HEK293 (cell line): Measurements from ENCODE around the gene PAQR8.

ENCODE experiments used
- CTCF ChIA-PET: fragments of 350-600 bp; formaldehyde crosslinking; extraction: SDS; loops from one replicate; lab custom pipeline; 2021; ENCODE audit warnings: antibody characterized with exemption; lab: Yijun Ruan, JAX
- POLR2A ChIA-PET: fragments of 300-600 bp; formaldehyde crosslinking; extraction: SDS; loops from one replicate; lab custom pipeline; 2020; ENCODE audit warnings: antibody characterized with exemption, inconsistent platforms; lab: Yijun Ruan, JAX
- H3K27ac ChIP-seq: fragments of 200-500 bp; sonication (Bioruptor generic); 2 replicates; pipeline ENCODE4 v1.5.1; 2014; ENCODE audit warnings: low read depth, low read length, control low read depth, inconsistent platforms; ENCODE audit errors: extremely low read depth
- H3K36me3 ChIP-seq, 2 experiments: fragments of 200-500 bp in 1 of 2; sonication (Bioruptor generic) in 1 of 2; 1 replicate in 1 of 2; 2 replicates in 1 of 2; pipeline ENCODE4 v1.5.1; 2014 to 2017; ENCODE audit warnings: inconsistent platforms in 2 of 2, low read length in 2 of 2; ENCODE audit not compliant: control insufficient read depth in 2 of 2, insufficient read depth in 1 of 2
- H3K4me1 ChIP-seq: fragments of 200-500 bp; sonication (Bioruptor generic); 2 replicates; pipeline ENCODE4 v1.5.1; 2014; ENCODE audit warnings: mild to moderate bottlenecking, low read length, inconsistent platforms; ENCODE audit not compliant: control insufficient read depth, insufficient read depth
- H3K4me3 ChIP-seq: 2 replicates; pipeline ENCODE4 v1.5.1; 2011; ENCODE audit warnings: low read depth, mild to moderate bottlenecking, control low read depth, low read length, moderate library complexity
- H3K9me3 ChIP-seq: fragments of 200-500 bp; sonication (Bioruptor generic); 2 replicates; pipeline ENCODE4 v1.5.1; 2014; ENCODE audit warnings: low read depth, low read length, inconsistent platforms; ENCODE audit not compliant: control insufficient read depth, insufficient read depth
- IKZF3 ChIP-seq: fragments of 450-650 bp; IDR thresholded peaks from 2 replicates; pipeline ENCODE4 v1.5.0; 2018; ENCODE audit warnings: missing biosample characterization, mild to moderate bottlenecking, missing genetic modification characterization, moderate library complexity
- MEIS1 ChIP-seq: sonication (generic); formaldehyde crosslinking; IDR thresholded peaks from 2 replicates; pipeline ENCODE4 v1.8.1; 2022; ENCODE audit warnings: missing genetic modification reagents, mild to moderate bottlenecking, borderline replicate concordance
- REST ChIP-seq: fragments of 450-650 bp; formaldehyde crosslinking; IDR thresholded peaks from 2 replicates; pipeline ENCODE4 v1.5.1; 2016; ENCODE audit warnings: missing biosample characterization, missing genetic modification characterization
- SCRT2 ChIP-seq: fragments of 450-650 bp; formaldehyde crosslinking; IDR thresholded peaks from 2 replicates; pipeline ENCODE4 v1.5.1; 2016; ENCODE audit warnings: missing biosample characterization, missing genetic modification characterization
- WT1 ChIP-seq: fragments of 450-650 bp; formaldehyde crosslinking; IDR thresholded peaks from 2 replicates; pipeline ENCODE4 v1.5.1; 2016; ENCODE audit warnings: missing biosample characterization, missing genetic modification characterization
- ZBTB21 ChIP-seq: fragments of 450-650 bp; formaldehyde crosslinking; IDR thresholded peaks from 2 replicates; pipeline ENCODE4 v1.5.1; 2017; ENCODE audit warnings: missing biosample characterization, missing genetic modification characterization
- ZFHX2 ChIP-seq: fragments of 450-650 bp; formaldehyde crosslinking; conservative IDR thresholded peaks from 2 replicates; pipeline ENCODE4 v1.5.1; 2016; ENCODE audit warnings: missing biosample characterization, missing genetic modification characterization
- ZFP69B ChIP-seq: fragments of 450-650 bp; formaldehyde crosslinking; IDR thresholded peaks from 2 replicates; pipeline ENCODE4 v1.5.1; 2016; ENCODE audit warnings: missing biosample characterization, missing genetic modification characterization
- ZNF10 ChIP-seq: fragments of 450-650 bp; formaldehyde crosslinking; IDR thresholded peaks from 2 replicates; pipeline ENCODE4 v1.5.1; 2017; ENCODE audit warnings: missing biosample characterization, missing genetic modification characterization
- ZNF23 ChIP-seq: fragments of 450-650 bp; formaldehyde crosslinking; IDR thresholded peaks from 2 replicates; pipeline ENCODE4 v1.5.1; 2016; ENCODE audit warnings: missing biosample characterization, missing genetic modification characterization, borderline replicate concordance
- ZNF335 ChIP-seq: fragments of 450-650 bp; formaldehyde crosslinking; conservative IDR thresholded peaks from 2 replicates; pipeline ENCODE4 v1.5.1; 2016; ENCODE audit warnings: missing biosample characterization, missing genetic modification characterization
- ZNF394 ChIP-seq: fragments of 450-650 bp; formaldehyde crosslinking; IDR thresholded peaks from 2 replicates; pipeline ENCODE4 v1.5.1; 2016; ENCODE audit warnings: missing biosample characterization, missing genetic modification characterization, mild to moderate bottlenecking, moderate library complexity, borderline replicate concordance
- ZNF404 ChIP-seq: fragments of 450-650 bp; formaldehyde crosslinking; IDR thresholded peaks from 2 replicates; pipeline ENCODE4 v1.5.1; 2017; ENCODE audit warnings: missing biosample characterization, missing genetic modification characterization
- ZNF513 ChIP-seq: fragments of 450-650 bp; IDR thresholded peaks from 2 replicates; pipeline ENCODE4 v1.5.1; 2018; ENCODE audit warnings: missing biosample characterization, missing genetic modification characterization
- ZNF514 ChIP-seq: fragments of 450-650 bp; formaldehyde crosslinking; IDR thresholded peaks from 2 replicates; pipeline ENCODE4 v1.5.1; 2016; ENCODE audit warnings: missing biosample characterization, missing genetic modification characterization
- ZNF560 ChIP-seq: fragments of 450-650 bp; formaldehyde crosslinking; IDR thresholded peaks from 2 replicates; pipeline ENCODE4 v1.5.1; 2017; ENCODE audit warnings: missing biosample characterization, missing genetic modification characterization, borderline replicate concordance
- ZNF623 ChIP-seq: fragments of 450-650 bp; formaldehyde crosslinking; IDR thresholded peaks from 2 replicates; pipeline ENCODE4 v1.5.1; 2016; ENCODE audit warnings: missing biosample characterization, missing genetic modification characterization
- ZNF654 ChIP-seq: fragments of 450-650 bp; formaldehyde crosslinking; IDR thresholded peaks from 2 replicates; pipeline ENCODE4 v1.5.1; 2016; ENCODE audit warnings: low read depth, missing biosample characterization, missing genetic modification characterization
- ZNF830 ChIP-seq: fragments of 450-650 bp; IDR thresholded peaks from 2 replicates; pipeline ENCODE4 v1.5.0; 2018; ENCODE audit warnings: missing biosample characterization, missing genetic modification characterization, low read depth, mild to moderate bottlenecking, moderate library complexity
- TF ChIP-seq, protein P1 (sequence below): fragments of 450-650 bp; formaldehyde crosslinking; IDR thresholded peaks from 2 replicates; pipeline ENCODE4 v1.5.1; 2016; ENCODE audit warnings: missing biosample characterization, missing genetic modification characterization
- TF ChIP-seq, protein P2 (sequence below): fragments of 450-650 bp; formaldehyde crosslinking; IDR thresholded peaks from 2 replicates; pipeline ENCODE4 v1.5.1; 2016; ENCODE audit warnings: missing biosample characterization, missing genetic modification characterization
- TF ChIP-seq, protein P3 (sequence below): fragments of 450-650 bp; formaldehyde crosslinking; IDR thresholded peaks from 2 replicates; pipeline ENCODE4; 2016; ENCODE audit warnings: missing biosample characterization, missing genetic modification characterization

The PAQR8 gene

GRCh38 chr6:52407467-52407866 is 45.5 kb downstream of the PAQR8 start:
- CTCF ChIA-PET: interaction anchor here (0.6 to 4.5 kb wide), 64 partner anchors 8 to 1078 kb away, joined by 3 to 68 read pairs (median 4); partner anchors contain the start of genes MCM3 and TMEM14A
- Histone ChIP-seq H3K4me3 (no peak overlapping the region), H3K36me3 (peaks cover 0 to 12% of the 10 kb centered on the region in 2 experiments; a peak in 1 of 3 replicates), H3K4me1 (no peaks in the 10 kb centered on the region), H3K27ac (no peak overlapping the region), H3K9me3 (no peaks in the 10 kb centered on the region)
- TF ChIP-seq ZFP69B (no peak), ZNF394 (no peak), ZNF335 (tag by site-specific recombination) (peak; percentile 53; the same call in 1 of the 2 replicates), SCRT2 (tag by site-specific recombination) (peak; percentile 40; the same call in 1 of the 2 replicates), ZNF654 (tag by site-specific recombination) (peak; percentile 48)
- TF ChIP-seq, protein P1, sequence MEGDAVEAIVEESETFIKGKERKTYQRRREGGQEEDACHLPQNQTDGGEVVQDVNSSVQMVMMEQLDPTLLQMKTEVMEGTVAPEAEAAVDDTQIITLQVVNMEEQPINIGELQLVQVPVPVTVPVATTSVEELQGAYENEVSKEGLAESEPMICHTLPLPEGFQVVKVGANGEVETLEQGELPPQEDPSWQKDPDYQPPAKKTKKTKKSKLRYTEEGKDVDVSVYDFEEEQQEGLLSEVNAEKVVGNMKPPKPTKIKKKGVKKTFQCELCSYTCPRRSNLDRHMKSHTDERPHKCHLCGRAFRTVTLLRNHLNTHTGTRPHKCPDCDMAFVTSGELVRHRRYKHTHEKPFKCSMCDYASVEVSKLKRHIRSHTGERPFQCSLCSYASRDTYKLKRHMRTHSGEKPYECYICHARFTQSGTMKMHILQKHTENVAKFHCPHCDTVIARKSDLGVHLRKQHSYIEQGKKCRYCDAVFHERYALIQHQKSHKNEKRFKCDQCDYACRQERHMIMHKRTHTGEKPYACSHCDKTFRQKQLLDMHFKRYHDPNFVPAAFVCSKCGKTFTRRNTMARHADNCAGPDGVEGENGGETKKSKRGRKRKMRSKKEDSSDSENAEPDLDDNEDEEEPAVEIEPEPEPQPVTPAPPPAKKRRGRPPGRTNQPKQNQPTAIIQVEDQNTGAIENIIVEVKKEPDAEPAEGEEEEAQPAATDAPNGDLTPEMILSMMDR (tag by site-specific recombination): peak; percentile 64
- TF ChIP-seq, protein P2, sequence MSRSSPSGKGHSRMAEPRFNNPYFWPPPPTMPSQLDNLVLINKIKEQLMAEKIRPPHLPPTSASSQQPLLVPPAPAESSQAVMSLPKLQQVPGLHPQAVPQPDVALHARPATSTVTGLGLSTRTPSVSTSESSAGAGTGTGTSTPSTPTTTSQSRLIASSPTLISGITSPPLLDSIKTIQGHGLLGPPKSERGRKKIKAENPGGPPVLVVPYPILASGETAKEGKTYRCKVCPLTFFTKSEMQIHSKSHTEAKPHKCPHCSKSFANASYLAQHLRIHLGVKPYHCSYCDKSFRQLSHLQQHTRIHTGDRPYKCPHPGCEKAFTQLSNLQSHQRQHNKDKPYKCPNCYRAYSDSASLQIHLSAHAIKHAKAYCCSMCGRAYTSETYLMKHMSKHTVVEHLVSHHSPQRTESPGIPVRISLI (tag by site-specific recombination): peak; percentile 74; the same call in 1 of the 2 replicates
- POLR2A ChIA-PET: interaction anchor here (0.6 to 1.2 kb wide), 6 partner anchors 12 to 658 kb away, joined by 3 to 5 read pairs (median 4); partner anchors contain the start of genes EFHC1, MCM3 and PAQR8

GRCh38 chr6:52409499-52409898 is 47.5 kb downstream of the PAQR8 start:
- Histone ChIP-seq H3K4me3 (no peak overlapping the region), H3K27ac (no peak overlapping the region), H3K4me1 (no peaks in the 10 kb centered on the region), H3K9me3 (no peaks in the 10 kb centered on the region), H3K36me3 (no peaks in the 10 kb centered on the region)
- CTCF ChIA-PET: interaction anchor here (0.6 to 4.5 kb wide), 9 partner anchors 77 to 483 kb away, joined by 3 to 68 read pairs (median 4); no protein-coding TSS in a partner anchor
- POLR2A ChIA-PET: no interaction called here
- no peak for TF ChIP-seq ZNF513 (tag by site-specific recombination)
- no peak for TF ChIP-seq MEIS1 (CRISPR knock-in tag)
- no peak for TF ChIP-seq ZNF23 (tag by site-specific recombination)
- no peak for TF ChIP-seq IKZF3 (tag by site-specific recombination)
- TF ChIP-seq ZFHX2 (tag by site-specific recombination): peak; percentile 41
- TF ChIP-seq WT1 (tag by site-specific recombination): no peak

DNA sequence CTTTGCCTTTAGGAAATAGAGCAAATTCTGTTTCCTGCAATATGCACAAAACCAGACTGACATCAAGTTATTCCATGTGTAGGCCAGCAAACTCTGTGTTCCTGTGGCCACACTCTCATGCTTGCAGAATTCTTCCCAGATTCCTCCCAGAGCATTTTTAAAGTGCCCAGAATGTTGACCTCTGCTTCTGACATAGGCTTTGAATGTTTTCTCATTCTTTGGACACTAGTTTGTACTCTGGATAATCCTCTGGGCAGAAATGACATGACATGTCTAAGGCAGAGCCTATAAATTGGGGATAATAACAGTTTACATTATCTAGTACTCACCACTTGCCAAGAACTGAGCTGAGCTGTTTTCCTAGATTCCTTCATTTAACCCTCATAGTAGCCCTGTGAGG is 49.0 kb downstream of the PAQR8 start:
- Histone ChIP-seq H3K4me1 (0 out of 2 replicates have a peak, but pooled peaks cover 1% of the 10 kb centered on the region), H3K27ac (no peak overlapping the region), H3K9me3 (no peaks in the 10 kb centered on the region), H3K4me3 (no peak overlapping the region), H3K36me3 (no peaks in the 10 kb centered on the region)
- CTCF ChIA-PET: interaction anchor here (0.5 to 4.5 kb wide), 6 partner anchors 11 to 348 kb away, joined by 3 to 68 read pairs (median 4); no protein-coding TSS in a partner anchor
- POLR2A ChIA-PET: no interaction called here
- TF ChIP-seq ZFHX2 (tag by site-specific recombination): no peak
- no peak for TF ChIP-seq ZNF560
- TF ChIP-seq, protein P3, sequence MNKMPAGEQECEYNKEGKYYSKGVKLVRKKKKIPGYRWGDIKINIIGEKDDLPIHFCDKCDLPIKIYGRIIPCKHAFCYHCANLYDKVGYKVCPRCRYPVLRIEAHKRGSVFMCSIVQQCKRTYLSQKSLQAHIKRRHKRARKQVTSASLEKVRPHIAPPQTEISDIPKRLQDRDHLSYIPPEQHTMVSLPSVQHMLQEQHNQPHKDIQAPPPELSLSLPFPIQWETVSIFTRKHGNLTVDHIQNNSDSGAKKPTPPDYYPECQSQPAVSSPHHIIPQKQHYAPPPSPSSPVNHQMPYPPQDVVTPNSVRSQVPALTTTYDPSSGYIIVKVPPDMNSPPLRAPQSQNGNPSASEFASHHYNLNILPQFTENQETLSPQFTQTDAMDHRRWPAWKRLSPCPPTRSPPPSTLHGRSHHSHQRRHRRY: no peak
- TF ChIP-seq IKZF3 (tag by site-specific recombination): no peak
- no peak for TF ChIP-seq ZBTB21 (tag by site-specific recombination)
- TF ChIP-seq ZNF623 (tag by site-specific recombination): no peak
- no peak for TF ChIP-seq REST
- no peak for TF ChIP-seq ZNF404 (tag by site-specific recombination)
- TF ChIP-seq ZNF830 (tag by site-specific recombination): no peak
- TF ChIP-seq ZNF514 (tag by site-specific recombination): no peak
- TF ChIP-seq ZNF10 (tag by site-specific recombination): no peak
